ENCODE measurements around the gene SLC25A10.

Gene SLC25A10

GRCh38 chr17:81706232-81706611, 5.9 kb upstream of the SLC25A10 start:
- TF ChIP-seq NFRKB (IDR thresholded peaks at IDR 0.05) (no peak), PKNOX1 (IDR thresholded peaks at IDR 0.05) (no peak), LEF1 (IDR thresholded peaks at IDR 0.05; ENCODE audit: borderline replicate concordance) (no peak), CTBP1 (IDR thresholded peaks at IDR 0.05; ENCODE audit: borderline replicate concordance) (no peak)
- POLR2A ChIA-PET: interaction anchor here (0.7 kb wide), 1 partner anchor 22 kb away, joined by 3 read pairs; no protein-coding TSS in a partner anchor
- no peak for DNase-seq (ENCODE audit: extremely low spot score)
- CTCF ChIA-PET: no interaction called here

GRCh38 chr17:81706757-81707624, 5.1 kb upstream of the SLC25A10 start:
- no peak for DNase-seq (ENCODE audit: extremely low spot score)
- POLR2A ChIA-PET: interaction anchor here (0.7 to 0.8 kb wide), 2 partner anchors 22 to 41 kb away, joined by 3 read pairs; no protein-coding TSS in a partner anchor
- TF ChIP-seq HDGF (IDR thresholded peaks at IDR 0.05; ENCODE audit: borderline replicate concordance): no peak
- TF ChIP-seq BHLHE40 (IDR thresholded peaks at IDR 0.05; ENCODE audit: borderline replicate concordance): no peak
- no peak for TF ChIP-seq TARDBP (IDR thresholded peaks at IDR 0.05)
- no peak for TF ChIP-seq ARNT (IDR thresholded peaks at IDR 0.05)
- TF ChIP-seq FOXK2 (IDR thresholded peaks at IDR 0.05): no peak
- no peak for TF ChIP-seq PKNOX1 (IDR thresholded peaks at IDR 0.05)
- no peak for TF ChIP-seq CTBP1 (IDR thresholded peaks at IDR 0.05; ENCODE audit: borderline replicate concordance)
- TF ChIP-seq FOXM1 (IDR thresholded peaks at IDR 0.05; ENCODE audit: borderline replicate concordance): no peak
- no peak for TF ChIP-seq NFRKB (IDR thresholded peaks at IDR 0.05)
- no peak for TF ChIP-seq FOXA1 (IDR thresholded peaks at IDR 0.05)
- no peak for TF ChIP-seq SUZ12 (IDR thresholded peaks at IDR 0.05)
- TF ChIP-seq ZNF384 (IDR thresholded peaks at IDR 0.05): no peak
- TF ChIP-seq LEF1 (IDR thresholded peaks at IDR 0.05; ENCODE audit: borderline replicate concordance): no peak
- TF ChIP-seq ELF4 (IDR thresholded peaks at IDR 0.05): no peak
- CTCF ChIA-PET: no interaction called here

- TF ChIP-seq PKNOX1 (IDR thresholded peaks at IDR 0.05): no peak
- TF ChIP-seq HDGF (IDR thresholded peaks at IDR 0.05; ENCODE audit: borderline replicate concordance): peak; percentile 18; the same call in 1 of the 2 replicates
- DNase-seq (ENCODE audit: extremely low spot score): no peak
- POLR2A ChIA-PET: interaction anchor here (1.0 to 1.9 kb wide), 3 partner anchors 12 to 24 kb away, joined by 3 to 9 read pairs (median 6); partner anchors contain the start of genes ARL16 and HGS
- CTCF ChIA-PET: no interaction called here
Observed at GRCh38 chr17:81707725-81708646, 4.1 kb upstream of the SLC25A10 start.

- ChIA-PET POLR2A (interaction anchor here (0.6 to 1.9 kb wide), 5 partner anchors 13 to 124 kb away, joined by 3 to 9 read pairs (median 3); partner anchors contain the start of genes ARL16, HGS and MCRIP1), CTCF (interaction anchor here (0.8 to 1.0 kb wide), 2 partner anchors 25 to 144 kb away, joined by 3 read pairs; partner anchors contain the start of genes ARL16 and HGS)
- TF ChIP-seq HDGF (IDR thresholded peaks at IDR 0.05; ENCODE audit: borderline replicate concordance): 0 out of 2 replicates have a peak, but pooled peaks have one; percentile 14
- TF ChIP-seq FOXM1 (IDR thresholded peaks at IDR 0.05; ENCODE audit: borderline replicate concordance): no peak
- no peak for TF ChIP-seq L3MBTL2 (conservative IDR thresholded peaks at IDR 0.05)
- TF ChIP-seq BHLHE40 (IDR thresholded peaks at IDR 0.05; ENCODE audit: borderline replicate concordance): no peak
- no peak for DNase-seq (ENCODE audit: extremely low spot score)
Observed at GRCh38 chr17:81708739-81709185, 3.3 kb upstream of the SLC25A10 start.

- POLR2A ChIA-PET: interaction anchor here (0.8 to 7.5 kb wide), 8 partner anchors 8 to 275 kb away, joined by 3 to 76 read pairs (median 8); partner anchors contain the start of genes ARL16, HGS and MRPL12
- no peak for DNase-seq (ENCODE audit: extremely low spot score)
- CTCF ChIA-PET: interaction anchor here (1.2 kb wide), 1 partner anchor 35 kb away, joined by 7 read pairs; no protein-coding TSS in a partner anchor
- TF ChIP-seq SP1 (IDR thresholded peaks at IDR 0.05): no peak
- no peak for TF ChIP-seq L3MBTL2 (conservative IDR thresholded peaks at IDR 0.05)
Observed at GRCh38 chr17:81710514-81711308, 1.4 kb upstream of the SLC25A10 start.
